K562 (cell line): ENCODE results near the gene IREB2. TPM values are rescaled to one million over a fixed set of nuclear protein-coding genes. Genes with fewer than 3 reads are reported as not detected.

ENCODE experiments used
- ATAC-seq: fragments of 200-7000 bp; cut with Tn5 transposase; 3 replicates; pipeline ENCODE4 v1.9.1; 2020; ENCODE audit warnings: moderate library complexity
- BruUV-seq: library from RNA; stranded (reverse); fragments of 400-500 nt; replicated peaks from 2 replicates; lab custom pipeline; 2021; lab: Mats Ljungman, UMichigan
- CTCF ChIA-PET: fragments of 300-600 bp; formaldehyde crosslinking; extraction: SDS; loops from one replicate; lab custom pipeline; 2021; ENCODE audit warnings: low intra/inter-chr PET ratio; lab: Yijun Ruan, JAX
- POLR2A ChIA-PET: fragments of 300-600, 350-650 bp; sonication (Branson Sonifier 250); formaldehyde crosslinking; extraction: SDS; loops from one replicate; lab custom pipeline; 2021; ENCODE audit warnings: antibody characterized with exemption, inconsistent platforms; lab: Yijun Ruan, JAX
- DNase-seq, 4 experiments: peaks; one replicate each; pipeline versions ENCODE4 v3.0.0 to v3.0.0-alpha.2; 2011 to 2018; ENCODE audit warnings: low spot score in 3 of 4, mixed read lengths in 3 of 4; ENCODE audit errors: extremely low read depth in 1 of 4
- FAIRE-seq: peaks from 2 replicates; lab custom pipeline; 2011; peaks lifted over from hg19 to GRCh38; lab: Jason Lieb, UNC
- H2AFZ ChIP-seq: 2 replicates; pipeline ENCODE4 v1.6.0; 2011; ENCODE audit warnings: low read depth, low read length, control low read depth, inconsistent platforms
- H3K27ac ChIP-seq: fragments of 200-600 bp; 3 replicates; pipeline ENCODE4 v1.8.0; 2011; ENCODE audit warnings: low read depth, mild to moderate bottlenecking, control low read depth, inconsistent platforms, low read length, moderate library complexity, mixed read lengths; ENCODE audit errors: extremely low read depth
- H3K27me3 ChIP-seq, 2 experiments: fragments of 300-600 bp in 1 of 2; 2 replicates in 1 of 2; 3 replicates in 1 of 2; pipeline versions ENCODE4 v1.6.0 to v1.8.0; 2011; ENCODE audit warnings: inconsistent platforms in 2 of 2, low read length in 2 of 2, mild to moderate bottlenecking in 1 of 2, mixed read lengths in 1 of 2, moderate library complexity in 1 of 2; ENCODE audit not compliant: control insufficient read depth in 2 of 2, insufficient read depth in 2 of 2
- H3K36me3 ChIP-seq: fragments of 300-600 bp; 3 replicates; pipeline ENCODE4 v1.8.0; 2011; ENCODE audit warnings: mild to moderate bottlenecking, low read length, inconsistent platforms; ENCODE audit not compliant: control insufficient read depth, insufficient read depth
- H3K4me1 ChIP-seq, 2 experiments: fragments of 200-600 bp in 1 of 2; replicated peaks in 1 of 2; 2 replicates in 1 of 2; 3 replicates in 1 of 2; pipeline versions ENCODE4 v1.5.1 to v1.8.0; 2011; ENCODE audit warnings: inconsistent platforms in 2 of 2, low read length in 2 of 2, mild to moderate bottlenecking in 1 of 2, mixed read lengths in 1 of 2, moderate library complexity in 1 of 2; ENCODE audit not compliant: control insufficient read depth in 2 of 2, insufficient read depth in 2 of 2
- H3K4me2 ChIP-seq: 2 replicates; pipeline ENCODE4 v1.6.1; 2011; ENCODE audit warnings: low read length, control low read depth, inconsistent platforms, mixed read lengths; ENCODE audit not compliant: insufficient read depth
- H3K4me3 ChIP-seq: fragments of 200-600 bp; sonication (generic), shearing (Covaris generic); 2 replicates; pipeline ENCODE4 v1.5.1; 2016; ENCODE audit warnings: control low read depth, inconsistent platforms
- H3K79me2 ChIP-seq: fragments of 200-600 bp; 3 replicates; pipeline ENCODE4 v1.8.0; 2011; ENCODE audit warnings: low read length, inconsistent platforms; ENCODE audit not compliant: control insufficient read depth, insufficient read depth
- H3K9ac ChIP-seq, 2 experiments: 2 replicates each; pipeline versions ENCODE4 v1.6.0 to v1.6.1; 2011; ENCODE audit warnings: low read depth in 2 of 2, low read length in 2 of 2, control low read depth in 1 of 2, inconsistent platforms in 1 of 2, mild to moderate bottlenecking in 1 of 2, mixed read lengths in 1 of 2; ENCODE audit not compliant: insufficient read depth in 1 of 2
- H3K9me1 ChIP-seq: one replicate; pipeline ENCODE4 v1.6.0; 2011; ENCODE audit warnings: inconsistent platforms, mild to moderate bottlenecking, low read length, moderate library complexity; ENCODE audit not compliant: control insufficient read depth, insufficient read depth
- H3K9me3 ChIP-seq: replicated peaks from 2 replicates; pipeline ENCODE4 v1.5.1; 2011; ENCODE audit warnings: low read depth, low read length, inconsistent platforms; ENCODE audit not compliant: control insufficient read depth, insufficient read depth
- H4K20me1 ChIP-seq: replicated peaks from 2 replicates; pipeline ENCODE4 v1.6.1; 2011; ENCODE audit warnings: low read length, inconsistent platforms, mixed read lengths; ENCODE audit not compliant: control insufficient read depth, insufficient read depth
- MGA ChIP-seq: fragments of 450-650 bp; IDR thresholded peaks from 2 replicates; pipeline ENCODE4 v1.6.1; 2016; ENCODE audit warnings: mild to moderate bottlenecking, moderate library complexity
- WGBS: fragments of 100-300 bp; shearing (Covaris generic); methylation state at CpG from one replicate; pipeline ENCODE4 v1.1.6; 2016; ENCODE audit warnings: low coverage, mixed read lengths; ENCODE audit not compliant: insufficient coverage; ENCODE audit errors: missing lambda C conversion rate; 5-methylcytosine and 5-hydroxymethylcytosine counted together
- in situ Hi-C: fragments of 300-500 bp; cut with MboI; formaldehyde crosslinking; loops from 4 replicates; pipeline ENCODE4 v1.15.0; 2018; ENCODE audit warnings: inconsistent platforms, mixed read lengths
- intact Hi-C: fragments of 100-400 bp; cut with micrococcal nuclease; formaldehyde crosslinking; loops from 2 replicates; pipeline ENCODE4 v1.14.2; 2022
- polyA plus RNA-seq, 8 experiments: library from polyadenylated mRNA; depleted of rRNA in 4 of 8; stranded (reverse) in 5 of 8; unstranded in 3 of 8; fragments of >200 nt; fragmentation: Nextera tagmentation in 2 of 8; fragmentation: Illumina TruSeq in 1 of 8; extraction: Ambion mirVana in 2 of 8; extraction: Trizol in 1 of 8; gene quantifications; 2 replicates each; pipeline versions ENCODE4 v1.2.1 to v1.2.3, GENCODE V29; 2011 to 2014; ENCODE audit warnings: inconsistent platforms in 1 of 8, missing spikeins in 1 of 8
- total RNA-seq, 7 experiments: library from RNA; depleted of rRNA in 6 of 7; stranded (reverse); fragments of >200 nt in 6 of 7; fragmentation: Illumina TruSeq in 2 of 7; extraction: Trizol in 2 of 7; gene quantifications; 2 replicates each; pipeline versions ENCODE4 v1.2.1 to v1.2.3, GENCODE V29; 2011 to 2021; ENCODE audit warnings: low replicate concordance in 1 of 7
- TF ChIP-seq, protein P1 (sequence below), 2 experiments: IDR thresholded peaks in 1 of 2; conservative IDR thresholded peaks in 1 of 2; 2 replicates each; pipeline ENCODE4 v1.6.1; 2016; ENCODE audit warnings: low read depth in 2 of 2, mild to moderate bottlenecking in 1 of 2, missing compliant biosample characterization in 1 of 2, missing genetic modification characterization in 1 of 2, moderate library complexity in 1 of 2

Gene IREB2
- total and polyA plus RNA-seq, 9 of the 15 experiments (the other 6 are each of a cell fraction or from before 2014, with no cell fraction given) = 16.8 to 61.7 (median 34.0) TPM

- TF ChIP-seq, protein P1, sequence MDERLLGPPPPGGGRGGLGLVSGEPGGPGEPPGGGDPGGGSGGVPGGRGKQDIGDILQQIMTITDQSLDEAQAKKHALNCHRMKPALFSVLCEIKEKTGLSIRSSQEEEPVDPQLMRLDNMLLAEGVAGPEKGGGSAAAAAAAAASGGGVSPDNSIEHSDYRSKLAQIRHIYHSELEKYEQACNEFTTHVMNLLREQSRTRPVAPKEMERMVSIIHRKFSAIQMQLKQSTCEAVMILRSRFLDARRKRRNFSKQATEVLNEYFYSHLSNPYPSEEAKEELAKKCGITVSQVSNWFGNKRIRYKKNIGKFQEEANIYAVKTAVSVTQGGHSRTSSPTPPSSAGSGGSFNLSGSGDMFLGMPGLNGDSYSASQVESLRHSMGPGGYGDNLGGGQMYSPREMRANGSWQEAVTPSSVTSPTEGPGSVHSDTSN (CRISPR knock-in tag; IDR thresholded peaks at IDR 0.05; ENCODE audit: low read depth) = no peak
- TF ChIP-seq, protein P1 (tag; conservative IDR thresholded peaks at IDR 0.05; ENCODE audit: low read depth) = no peak
- TF ChIP-seq, all 486 proteins: peak for 2
Observed at GRCh38 chr15:78502641-78503040, 64.6 kb downstream of the IREB2 start (continued).

- no peaks in the 10 kb centered on the region for H3K36me3 ChIP-seq
- H3K79me2 ChIP-seq = no peaks in the 10 kb centered on the region
- H4K20me1 ChIP-seq = no peaks in the 10 kb centered on the region
- no peaks in the 10 kb centered on the region; the same call in 1 of the 2 replicates for H3K9me3 ChIP-seq
- no peaks in the 10 kb centered on the region for H3K9me1 ChIP-seq
- H3K27ac ChIP-seq = peak within 1 kb of the TSS; percentile 58
- ChIA-PET CTCF (no interaction called here), POLR2A (interaction anchor here (0.9 to 1.3 kb wide), 3 partner anchors 10 to 42 kb away, joined by 3 read pairs; no protein-coding TSS in a partner anchor)
- peak within 1 kb of the TSS; percentile 60 for H3K4me3 ChIP-seq
- intact Hi-C loops = loop anchor here (5.0 kb wide), 1 partner anchor 35 kb away; the partner anchor contains the start of gene PSMA4
- no peaks in the 10 kb centered on the region for H3K27me3 ChIP-seq
- FAIRE-seq (peak; percentile 97), DNase-seq (peak; percentile 96 to 99 (median 98)), ATAC-seq (peak; percentile 99)
- BruUV-seq = no TSS peak
- peaks cover 4 to 10% of the 10 kb centered on the region in 2 experiments; a peak in 4 of 5 replicates for H3K4me1 ChIP-seq
- WGBS = 2% methylated on average over 52 of the region's 63 CpGs
- H3K4me2 ChIP-seq = peak within 1 kb of the TSS; percentile 92
- peak within 1 kb of the TSS; percentile 98 for H2AFZ ChIP-seq
- peak within 1 kb of the TSS; percentile 58 to 92 for H3K9ac ChIP-seq
- in situ Hi-C loops = no loop called here
- peak; percentile 22; the same call in 1 of the 2 replicates for TF ChIP-seq MGA
Observed at GRCh38 chr15:78506971-78507830, 69.2 kb downstream of the IREB2 start, which contains the start of gene HYKK. Gene HYKK (plus strand): TSS chr15:78507577. CDS start chr15:78513089, 5,512 bp downstream.
